NOMO-1 (cell line): ENCODE results near the gene TNFRSF12A.
"Not testable (repeated sequence)": the region's sequence is repeated elsewhere in the genome, so short reads cannot be mapped to it uniquely, and the experiment has no call there.

Experiments
- DNase-seq, 2 experiments: peaks; one replicate each; lab custom pipeline; 2025; ENCODE audit not compliant: unreplicated experiment in 2 of 2; lab: John Stamatoyannopoulos, UW

The TNFRSF12A gene

GRCh38 chr16:3060339-3061127 is 40.4 kb downstream of the TNFRSF12A start:
- no peak for DNase-seq

GRCh38 chr16:3062553-3062952 is 42.4 kb downstream of the TNFRSF12A start:
- DNase-seq: no peak

- no peak for DNase-seq
Measured at GRCh38 chr16:3063625-3064386, 43.6 kb downstream of the TNFRSF12A start.

GRCh38 chr16:3065069-3065741 is 45.0 kb downstream of the TNFRSF12A start, which contains the start of gene IL32:
IL32 (plus strand) TSS chr16:3065640; CDS start chr16:3065812, 172 bp downstream.
- no peak for DNase-seq

- no peak for DNase-seq
Measured at GRCh38 chr16:3065742-3066439, 45.7 kb downstream of the TNFRSF12A start.

GRCh38 chr16:3066440-3066748 is 46.2 kb downstream of the TNFRSF12A start:
- DNase-seq: no peak

GRCh38 chr16:3068487-3068886 is 48.3 kb downstream of the TNFRSF12A start:
- no peak for DNase-seq

- DNase-seq: not testable (repeated sequence)
Measured at GRCh38 chr16:3069146-3069545, 49.0 kb downstream of the TNFRSF12A start.

- no peak for DNase-seq
Measured at GRCh38 chr16:3070608-3071111, 50.5 kb downstream of the TNFRSF12A start.

GRCh38 chr16:3071655-3072054 is 51.5 kb downstream of the TNFRSF12A start:
- DNase-seq: no peak
